GM18873 (cell line): ENCODE data around the gene THAP7.
"Not testable (repeated sequence)": the region's sequence is repeated elsewhere in the genome, so short reads cannot be mapped to it uniquely, and the experiment has no call there.

ENCODE experiments used
- ATAC-seq: cut with Tn5 transposase; IDR thresholded peaks from one replicate; pipeline ENCODE4 v1.9.1; 2021; ENCODE audit warnings: mild to moderate bottlenecking, moderate library complexity, moderate number of reproducible peaks; ENCODE audit not compliant: unreplicated experiment, low FRiP score

THAP7 gene

GRCh38 chr22:21001601-21002325, at the start of gene THAP7:
Gene THAP7, minus strand, starts transcription at chr22:21002118. Its CDS starts 207 bp downstream, at chr22:21001911.
- peak; percentile 65 for ATAC-seq

GRCh38 chr22:21051145-21051830, 49.4 kb upstream of the THAP7 start:
- no peak for ATAC-seq

DNA sequence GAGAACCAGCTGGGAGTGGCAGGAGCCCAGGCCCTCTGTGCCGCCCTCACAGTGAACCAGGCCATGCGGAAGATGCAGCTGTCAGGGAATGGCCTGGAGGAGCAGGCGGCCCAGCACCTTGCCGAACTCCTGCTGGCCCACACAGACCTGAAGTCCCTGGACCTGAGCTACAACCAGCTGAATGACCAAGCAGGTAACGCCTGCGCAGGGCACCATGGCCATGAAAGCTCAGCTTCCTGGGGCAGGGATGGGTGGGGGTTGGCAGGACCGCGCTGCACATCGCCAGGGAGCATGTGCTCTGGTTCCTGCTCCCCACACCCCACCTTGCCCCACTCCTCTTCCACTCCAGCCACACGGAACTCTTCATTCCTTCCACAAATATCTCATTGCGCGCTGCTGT, 47.0 kb upstream of the THAP7 start:
- ATAC-seq, result not testable (repeated sequence)

- not testable (repeated sequence) for ATAC-seq
These were observed 46.5 kb upstream of the THAP7 start for GRCh38 chr22:21048448-21048847.

- ATAC-seq, result no peak
These were observed 45.8 kb upstream of the THAP7 start for GRCh38 chr22:21047730-21048129.

DNA sequence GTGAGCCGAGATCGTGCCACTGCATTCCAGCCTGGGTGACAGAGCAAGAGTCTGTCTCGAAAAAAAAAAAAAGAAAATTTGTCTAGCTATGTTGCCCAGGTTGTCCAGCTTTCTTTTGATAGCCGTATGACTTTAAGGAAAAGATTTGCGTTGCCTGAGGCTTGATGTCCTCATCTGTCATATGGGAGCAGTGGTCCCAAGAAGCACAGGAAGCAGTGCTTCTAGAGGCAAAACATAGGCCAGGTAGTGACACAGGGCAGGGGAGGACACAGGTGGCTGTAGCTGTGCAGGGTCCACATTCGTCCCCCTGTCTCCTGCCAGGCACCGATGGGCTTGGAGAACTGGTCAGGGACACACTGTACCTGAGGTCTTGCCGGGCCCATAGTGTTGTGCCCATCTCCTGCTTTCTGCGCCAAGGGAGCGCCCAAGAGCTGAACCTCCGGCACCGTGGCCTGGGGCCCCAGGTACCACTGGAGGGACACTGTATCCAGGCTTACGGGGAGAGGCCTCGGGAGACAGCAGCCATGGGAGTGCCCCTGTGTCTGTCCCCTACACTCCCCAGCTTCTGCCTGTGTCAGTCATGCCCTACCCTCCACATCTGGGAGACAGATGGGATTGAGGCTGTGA, 45.2 kb upstream of the THAP7 start:
- no peak for ATAC-seq

- no peak for ATAC-seq
These were observed 43.8 kb upstream of the THAP7 start, which contains the start of gene LRRC74B for GRCh38 chr22:21045585-21046294. Gene LRRC74B, plus strand, starts transcription at chr22:21045946. Its CDS starts 41 bp downstream, at chr22:21045987.

- no peak for ATAC-seq
These were observed 43.1 kb upstream of the THAP7 start for GRCh38 chr22:21044931-21045584.

GRCh38 chr22:21043860-21044535, 42.1 kb upstream of the THAP7 start:
- no peak for ATAC-seq

- no peak for ATAC-seq
These were observed 41.3 kb upstream of the THAP7 start for GRCh38 chr22:21042978-21043859.

DNA sequence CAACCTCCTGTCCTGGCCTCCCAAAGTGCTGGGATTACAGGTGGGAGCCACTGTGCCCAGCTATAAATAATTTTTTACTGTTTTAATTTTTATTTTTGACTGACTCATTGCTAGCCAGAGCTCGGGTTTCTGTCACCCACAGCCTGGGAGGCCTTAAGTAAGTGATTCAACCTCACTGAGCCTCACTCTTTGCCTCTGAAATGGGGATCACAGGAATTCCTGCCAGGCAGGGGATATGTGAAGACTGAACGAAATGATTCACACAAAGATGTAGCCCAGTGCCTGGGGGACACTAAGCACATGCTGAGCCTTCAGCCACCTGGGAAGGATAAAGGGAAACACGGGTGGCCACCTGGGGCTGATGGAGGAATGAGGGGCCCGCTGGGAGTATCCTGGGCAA, 40.0 kb upstream of the THAP7 start:
- ATAC-seq, result no peak

DNA sequence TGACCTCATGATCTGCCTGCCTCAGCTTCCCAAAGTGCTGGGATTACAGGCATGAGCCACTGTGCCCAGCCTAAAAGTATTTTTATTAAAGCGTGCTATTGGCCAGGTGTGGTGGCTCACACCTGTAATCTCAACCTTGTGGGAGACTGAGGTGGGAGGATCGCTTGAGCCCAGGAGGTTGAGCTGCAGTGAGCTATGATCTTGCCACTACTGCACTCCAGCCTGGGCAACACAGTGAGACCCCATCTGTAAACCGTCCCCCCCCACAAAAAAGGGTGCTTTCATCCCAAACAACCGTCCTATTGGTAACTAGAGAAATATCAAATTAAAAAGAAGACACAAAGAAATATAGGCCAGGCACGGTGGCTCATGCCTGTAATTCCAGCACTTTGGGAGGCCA, 37.2 kb upstream of the THAP7 start:
- ATAC-seq, result not testable (repeated sequence)

DNA sequence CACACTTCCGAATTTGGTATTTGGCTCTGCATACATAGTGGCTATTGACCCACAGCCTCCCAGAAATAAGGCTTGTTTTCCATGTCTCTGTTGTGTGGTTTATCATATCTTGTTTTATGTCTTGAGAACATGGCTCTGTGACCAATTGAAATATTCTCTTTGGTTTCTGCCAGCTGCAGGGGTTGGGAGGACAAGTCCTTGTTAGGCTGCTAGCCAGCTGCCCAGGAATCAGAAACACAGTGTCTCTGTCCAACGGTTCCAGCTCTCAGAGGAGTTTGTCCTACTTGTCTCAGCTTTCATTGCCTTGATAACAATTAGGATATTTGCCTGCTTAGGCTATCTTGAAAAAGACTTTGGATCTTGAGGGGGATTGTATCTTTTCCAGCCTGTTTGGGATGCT, 36.5 kb upstream of the THAP7 start:
- ATAC-seq, result no peak

GRCh38 chr22:21034989-21035388, 33.1 kb upstream of the THAP7 start:
- no peak for ATAC-seq

- ATAC-seq, result no peak
These were observed 32.0 kb upstream of the THAP7 start for GRCh38 chr22:21033895-21034294.

GRCh38 chr22:21032868-21033688, 31.2 kb upstream of the THAP7 start:
- ATAC-seq, result no peak

- no peak for ATAC-seq
These were observed 30.3 kb upstream of the THAP7 start, which contains the start of gene SLC7A4 for GRCh38 chr22:21032037-21032867. Gene SLC7A4, minus strand, starts transcription at chr22:21032561. Its CDS starts 749 bp downstream, at chr22:21031812.
